GM21367 (cell line): ENCODE measurements around the gene ULK3.

Source experiments
- ATAC-seq: cut with Tn5 transposase; IDR thresholded peaks from one replicate; pipeline ENCODE4 v1.9.1; 2021; ENCODE audit not compliant: unreplicated experiment

ULK3 gene

GRCh38 chr15:74799856-74800558 lies 42.9 kb downstream of the ULK3 start:
- no peak for ATAC-seq

GRCh38 chr15:74799255-74799855 lies 43.6 kb downstream of the ULK3 start:
- no peak for ATAC-seq

GRCh38 chr15:74798388-74799254 lies 44.3 kb downstream of the ULK3 start:
- ATAC-seq, result no peak

GRCh38 chr15:74795966-74796625 lies 46.9 kb downstream of the ULK3 start:
- ATAC-seq, result no peak

DNA sequence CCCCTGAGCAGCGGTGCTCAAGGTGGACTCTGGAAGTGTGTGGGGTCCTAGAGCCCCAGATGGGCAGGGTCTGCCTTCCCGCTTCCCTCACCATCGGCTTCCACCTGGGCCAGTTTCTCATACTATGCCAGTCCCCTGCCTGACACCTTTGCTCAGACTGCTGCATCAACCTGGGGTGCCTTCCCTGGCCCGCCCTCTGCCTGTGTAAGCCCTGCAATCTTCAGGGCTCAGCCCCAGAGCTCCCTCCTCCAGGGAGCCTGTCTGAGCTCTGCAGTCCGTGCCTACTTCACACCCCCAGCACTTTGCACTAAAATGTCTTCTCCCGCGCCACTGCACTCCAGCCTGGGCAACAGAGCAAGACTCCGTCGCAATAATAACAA lies 48.0 kb downstream of the ULK3 start:
- no peak for ATAC-seq

- no peak for ATAC-seq
Measured at GRCh38 chr15:74794248-74794969, 48.5 kb downstream of the ULK3 start.

DNA sequence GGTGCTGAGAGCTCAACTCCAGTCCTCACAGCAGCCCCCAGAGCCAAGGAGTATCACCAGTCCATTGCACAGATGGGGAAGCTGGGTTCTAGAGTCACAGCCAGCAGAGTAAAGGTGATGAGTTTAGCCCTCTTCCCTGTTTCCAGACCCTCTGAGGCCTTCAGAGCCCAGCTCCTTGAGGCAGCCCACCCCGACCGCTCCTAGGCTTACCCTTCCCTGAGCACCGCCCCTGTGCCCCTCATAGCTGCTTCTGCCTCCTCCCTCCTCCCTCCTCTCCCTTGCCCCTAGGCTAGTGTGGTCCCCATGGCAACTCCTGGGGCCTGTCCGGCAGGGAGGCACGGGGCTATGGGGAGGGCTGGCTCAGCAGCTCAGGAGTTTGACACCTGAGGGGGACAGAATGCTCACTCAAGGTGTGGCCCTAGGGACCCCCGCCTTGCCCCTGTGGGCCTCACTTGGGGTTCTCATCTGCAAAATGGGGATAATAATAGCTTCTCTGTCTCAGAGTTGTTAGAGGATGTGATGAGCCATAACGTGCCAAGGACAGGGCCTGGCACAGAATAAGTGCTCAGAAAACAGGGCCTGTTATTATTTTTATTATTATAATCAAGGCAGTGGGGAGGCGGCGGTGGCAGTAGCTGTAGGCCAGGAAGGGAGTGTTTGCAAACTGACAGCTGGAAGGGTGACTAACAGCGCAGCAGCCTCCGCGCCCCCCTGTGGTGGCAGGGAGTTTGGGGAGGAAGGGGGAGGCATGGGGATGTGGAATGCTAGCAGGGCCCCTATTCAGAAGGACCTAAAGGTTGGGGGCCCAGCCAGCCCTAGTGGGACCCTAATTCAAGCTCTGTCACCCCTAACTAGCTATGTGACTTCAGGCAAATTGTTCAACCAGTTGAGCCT lies 49.6 kb downstream of the ULK3 start:
- ATAC-seq, result no peak

- ATAC-seq, result no peak
Measured at GRCh38 chr15:74792227-74793016, 50.5 kb downstream of the ULK3 start.

DNA sequence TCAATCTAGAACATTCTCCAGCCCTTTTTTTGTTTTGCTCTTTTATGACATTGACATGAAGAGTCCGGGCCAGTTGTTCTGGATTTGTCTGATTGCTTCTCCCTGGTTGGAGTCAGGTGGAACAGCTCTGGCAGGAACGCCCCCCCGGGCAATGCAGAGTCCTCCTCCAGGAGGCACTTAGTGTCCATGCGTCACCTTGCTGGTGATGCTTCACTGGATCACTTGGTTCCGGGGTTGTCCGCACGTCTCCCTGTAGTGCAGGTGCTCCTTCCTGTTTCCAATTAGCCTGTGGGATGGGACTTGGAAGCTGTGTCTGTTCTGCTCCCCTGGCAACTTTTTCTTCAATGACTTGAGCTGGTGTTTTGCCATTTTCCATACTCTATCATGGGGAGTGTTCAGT lies 51.3 kb downstream of the ULK3 start:
- ATAC-seq, result no peak

- ATAC-seq, result no peak
Measured at GRCh38 chr15:74791007-74791406, 51.9 kb downstream of the ULK3 start.

DNA sequence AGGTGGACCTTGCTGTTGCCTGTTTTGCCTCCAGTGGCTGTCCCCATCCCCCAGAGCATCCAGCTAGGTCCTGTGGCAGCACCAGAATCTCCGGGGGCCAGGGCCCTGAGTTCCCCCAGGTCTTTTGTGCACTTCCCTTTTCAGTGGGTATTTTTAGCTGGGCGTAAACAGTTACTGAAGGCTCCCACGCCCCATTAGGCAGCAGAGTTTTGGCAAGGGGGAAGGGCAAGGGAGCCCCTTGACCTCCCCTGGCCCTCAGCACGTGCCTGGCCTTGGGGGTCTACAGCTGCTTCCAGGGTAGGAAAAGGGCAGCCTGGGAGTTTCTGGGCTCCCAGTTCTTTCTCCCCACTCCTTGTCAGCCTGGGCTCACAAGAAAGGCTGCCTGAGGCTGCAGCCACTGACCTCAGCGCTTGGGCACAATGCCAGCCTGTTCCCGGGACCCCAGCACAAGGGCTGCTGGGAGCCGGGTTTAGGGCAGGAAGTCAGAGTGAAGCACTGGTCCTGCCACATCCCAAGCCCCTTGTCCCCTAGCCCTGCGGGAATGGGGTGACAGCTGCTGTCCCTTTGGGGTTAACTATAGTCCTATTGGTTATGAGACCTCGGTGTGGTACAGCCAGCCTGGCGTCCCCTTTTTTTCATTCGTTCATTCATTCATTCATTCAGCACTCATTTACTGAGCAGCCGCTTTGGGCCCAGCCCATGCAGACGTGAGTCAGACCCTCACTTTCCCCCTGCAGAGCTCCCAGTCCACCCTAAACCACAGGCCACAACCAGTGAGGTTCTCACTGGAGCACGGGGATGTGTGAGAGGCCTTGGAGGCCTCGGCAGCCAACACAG lies 52.7 kb downstream of the ULK3 start:
- ATAC-seq, result no peak

- ATAC-seq, result no peak
Measured at GRCh38 chr15:74789741-74790079, 53.2 kb downstream of the ULK3 start.

GRCh38 chr15:74789171-74789631 lies 53.8 kb downstream of the ULK3 start:
- ATAC-seq, result no peak

DNA sequence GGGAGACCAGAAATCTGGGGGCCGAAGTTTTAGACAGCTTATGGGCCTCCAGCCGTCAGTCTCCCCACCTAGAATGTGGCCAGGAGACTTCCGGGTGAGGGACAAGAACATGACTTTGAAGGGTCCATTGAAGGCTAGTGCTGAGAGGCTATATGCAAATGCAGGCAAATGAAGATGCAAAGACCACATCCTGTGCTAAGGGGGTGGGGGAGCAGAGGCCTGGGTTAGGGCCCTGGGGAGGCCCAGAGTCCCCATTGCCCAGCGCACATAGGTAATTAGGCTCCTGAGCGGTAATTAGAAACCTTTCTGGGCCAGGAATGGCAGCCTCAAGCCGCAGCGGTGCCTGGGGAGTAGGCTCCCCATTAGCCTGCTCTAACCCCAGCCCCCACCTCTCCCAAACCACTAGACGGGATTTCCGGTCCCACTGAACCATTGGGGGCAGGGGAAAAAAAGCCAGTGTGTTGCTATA lies 54.2 kb downstream of the ULK3 start:
- peak; percentile 23 for ATAC-seq

DNA sequence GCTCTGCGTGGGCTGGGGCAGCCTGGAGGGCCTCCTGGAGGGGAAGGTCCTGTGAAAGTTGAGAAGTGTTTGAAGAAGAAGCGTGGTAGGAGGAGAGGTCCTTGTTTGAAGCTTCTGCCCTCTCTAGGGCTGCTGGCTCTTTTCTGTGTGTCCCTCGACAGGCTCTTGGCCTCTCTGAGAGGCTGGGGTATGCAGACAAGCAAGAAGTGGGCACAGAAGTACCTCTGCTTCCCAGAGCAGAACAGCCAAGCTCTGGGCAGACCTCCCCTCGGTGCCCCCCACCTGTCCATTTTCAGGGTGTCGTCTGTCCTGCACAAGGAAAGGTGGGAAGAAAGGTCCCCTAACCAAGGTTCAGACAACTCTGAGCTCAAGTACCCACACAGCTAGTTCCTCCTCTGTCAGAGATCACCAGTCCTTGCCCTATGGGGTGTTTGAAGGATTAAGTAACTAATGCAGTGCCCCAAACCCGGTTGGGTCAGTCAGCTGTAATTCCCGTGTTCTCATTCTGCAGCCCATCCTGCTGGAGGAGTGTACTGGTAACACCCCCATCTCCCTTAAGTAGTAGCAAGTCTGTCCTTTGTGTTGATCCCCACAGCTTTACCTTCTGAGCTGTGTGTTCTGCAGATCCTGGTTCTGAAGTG lies 54.8 kb downstream of the ULK3 start:
- no peak for ATAC-seq

GRCh38 chr15:74787251-74788041 lies 55.5 kb downstream of the ULK3 start:
- peak; percentile 29 for ATAC-seq
